K562 (cell line): Measurements from ENCODE around the gene DEPDC4. TPM values are rescaled to one million over a fixed set of nuclear protein-coding genes. Genes with fewer than 3 reads are reported as not detected.

Experiments
- DDX20 ChIP-seq: fragments of 450-650 bp; IDR thresholded peaks from 2 replicates; pipeline ENCODE4 v1.6.1; 2016; ENCODE audit warnings: missing genetic modification characterization, low read depth, mild to moderate bottlenecking, missing compliant biosample characterization, moderate library complexity
- FOXP1 ChIP-seq: sonication (generic); formaldehyde crosslinking; IDR thresholded peaks from 2 replicates; pipeline ENCODE4 v1.8.0; 2022; ENCODE audit warnings: mild to moderate bottlenecking, missing genetic modification reagents
- GATAD2B ChIP-seq: fragments of 450-650 bp; IDR thresholded peaks from 2 replicates; pipeline ENCODE4 v1.6.1; 2017; ENCODE audit warnings: mild to moderate bottlenecking, borderline replicate concordance
- HIVEP1 ChIP-seq: fragments of 250-450 bp; sonication (Bioruptor Pico); IDR thresholded peaks from 2 replicates; pipeline ENCODE4 v1.4.0; 2020; ENCODE audit warnings: mild to moderate bottlenecking
- KDM2B ChIP-seq: fragments of 250-450 bp; sonication (Bioruptor Pico); IDR thresholded peaks from 2 replicates; pipeline ENCODE4 v1.8.0; 2021; ENCODE audit warnings: mild to moderate bottlenecking, moderate library complexity
- NFRKB ChIP-seq: fragments of 450-650 bp; IDR thresholded peaks from 2 replicates; pipeline ENCODE4 v1.6.1; 2016; ENCODE audit warnings: low read depth
- NR2C2 ChIP-seq, 2 experiments: fragments of 200-800 bp in 1 of 2; sonication (Bioruptor generic) in 1 of 2; sonication (generic) in 1 of 2; formaldehyde crosslinking in 1 of 2; IDR thresholded peaks; 2 replicates each; pipeline versions ENCODE4 v1.6.1 to v1.8.0; 2016 to 2022; ENCODE audit warnings: mild to moderate bottlenecking in 1 of 2, missing compliant biosample characterization in 1 of 2, missing genetic modification characterization in 1 of 2, missing genetic modification reagents in 1 of 2
- PHTF2 ChIP-seq: fragments of 250-450 bp; sonication (Bioruptor Pico); IDR thresholded peaks from 2 replicates; pipeline ENCODE4 v1.5.0; 2021; ENCODE audit warnings: mild to moderate bottlenecking
- POLR2A ChIP-seq: fragments of 450-650 bp; conservative IDR thresholded peaks from 2 replicates; pipeline ENCODE4 v1.6.1; 2016
- POLR2AphosphoS5 ChIP-seq: IDR thresholded peaks from 2 replicates; pipeline ENCODE4 v1.6.1; 2011; ENCODE audit warnings: mild to moderate bottlenecking, low read depth, low read length, moderate library complexity; ENCODE audit not compliant: control insufficient read depth, insufficient read depth
- POU5F1 ChIP-seq: fragments of 150-350 bp; IDR thresholded peaks from 2 replicates; pipeline ENCODE4 v1.6.1; 2014; ENCODE audit warnings: borderline replicate concordance, low read length, low read depth, mild to moderate bottlenecking; ENCODE audit not compliant: partially characterized antibody
- RBFOX2 ChIP-seq: fragments of 200-400 bp; formaldehyde crosslinking; IDR thresholded peaks from 2 replicates; pipeline ENCODE4 v1.6.1; 2017; ENCODE audit warnings: low read depth, mild to moderate bottlenecking, low read length, moderate library complexity
- SAP30 ChIP-seq: fragments of 200-600 bp; sonication (generic); IDR thresholded peaks from 2 replicates; pipeline ENCODE4 v1.6.1; 2012; ENCODE audit warnings: borderline replicate concordance, low read depth, mild to moderate bottlenecking, moderate library complexity, low read length, control low read depth, inconsistent platforms; ENCODE audit not compliant: insufficient read depth, poor library complexity, severe bottlenecking
- ZNF217 ChIP-seq: sonication (generic); formaldehyde crosslinking; IDR thresholded peaks from 2 replicates; pipeline ENCODE4 v1.8.0; 2022; ENCODE audit warnings: mild to moderate bottlenecking, missing genetic modification reagents
- polyA plus RNA-seq, 8 experiments: library from polyadenylated mRNA; depleted of rRNA in 4 of 8; stranded (reverse) in 5 of 8; unstranded in 3 of 8; fragments of >200 nt; fragmentation: Nextera tagmentation in 2 of 8; fragmentation: Illumina TruSeq in 1 of 8; extraction: Ambion mirVana in 2 of 8; extraction: Trizol in 1 of 8; gene quantifications; 2 replicates each; pipeline versions ENCODE4 v1.2.1 to v1.2.3, GENCODE V29; 2011 to 2014; ENCODE audit warnings: inconsistent platforms in 1 of 8, missing spikeins in 1 of 8
- total RNA-seq, 7 experiments: library from RNA; depleted of rRNA in 6 of 7; stranded (reverse); fragments of >200 nt in 6 of 7; fragmentation: Illumina TruSeq in 2 of 7; extraction: Trizol in 2 of 7; gene quantifications; 2 replicates each; pipeline versions ENCODE4 v1.2.1 to v1.2.3, GENCODE V29; 2011 to 2021; ENCODE audit warnings: low replicate concordance in 1 of 7
- TF ChIP-seq, protein P1 (sequence below): fragments of 250-450 bp; sonication (Bioruptor Pico); IDR thresholded peaks from 2 replicates; pipeline ENCODE4 v1.4.0; 2020
- TF ChIP-seq, protein P2 (sequence below): conservative IDR thresholded peaks from 2 replicates; pipeline ENCODE4 v1.6.1; 2011; ENCODE audit warnings: low read depth, mild to moderate bottlenecking, low read length; ENCODE audit not compliant: control insufficient read depth
- TF ChIP-seq, protein P3 (sequence below): fragments of 250-450 bp; sonication (Bioruptor Pico); IDR thresholded peaks from 2 replicates; pipeline ENCODE4 v1.5.0; 2021; ENCODE audit warnings: mild to moderate bottlenecking, moderate library complexity

Gene DEPDC4
- total and polyA plus RNA-seq, 9 of the 15 experiments (the other 6 are each of a cell fraction or from before 2014, with no cell fraction given): 3.6 to 13.2 (median 7.4) TPM

DNA sequence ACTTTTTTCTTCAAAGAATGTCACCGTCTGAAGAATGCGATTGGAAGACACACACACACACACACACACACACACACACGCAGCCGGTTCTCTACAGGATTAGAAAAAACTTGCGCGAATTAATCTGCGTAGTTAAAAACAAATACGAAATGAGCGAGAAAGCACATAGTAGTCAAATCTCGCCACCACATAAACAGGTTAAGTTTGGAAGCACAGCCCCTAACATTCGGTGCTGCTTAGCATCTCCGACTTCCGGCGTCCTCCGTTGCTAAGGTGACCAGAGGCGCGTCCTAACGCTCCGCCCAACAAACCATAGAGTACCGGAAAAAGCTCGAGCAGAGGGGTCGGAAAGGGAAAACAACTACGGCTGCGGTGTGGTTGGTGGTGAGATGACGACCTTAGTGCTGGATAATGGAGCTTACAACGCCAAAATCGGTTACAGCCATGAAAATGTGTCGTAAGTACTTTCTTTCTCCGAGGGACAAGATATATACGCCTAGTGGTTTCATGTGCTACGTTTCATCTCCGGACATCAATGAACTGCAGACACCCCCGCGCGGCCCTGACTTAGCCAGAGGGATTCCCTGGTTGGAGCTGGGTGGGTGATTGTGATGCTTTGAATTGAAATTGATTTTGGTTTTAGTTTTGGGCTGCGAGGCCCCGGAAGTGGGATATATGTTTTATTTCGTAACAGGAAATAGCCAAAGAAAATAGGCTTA is 66.3 kb downstream of the DEPDC4 start, which contains the start of gene ACTR6 (continued):
- TF ChIP-seq RBFOX2 (peak; percentile 64), POLR2A (peak; percentile 82), DDX20 (tag) (no peak), POLR2AphosphoS5 (peak; percentile 85), PHTF2 (no peak), NR2C2 (CRISPR knock-in tag; IDR thresholded peaks at IDR 0.05) (no peak), NR2C2 (tag; IDR thresholded peaks at IDR 0.05) (peak; percentile 59), FOXP1 (CRISPR knock-in tag) (0 out of 2 replicates have a peak, but pooled peaks have one; percentile 53), SAP30 (peak; percentile 99), HIVEP1 (CRISPR knock-in tag) (no peak), ZNF217 (CRISPR knock-in tag) (no peak), KDM2B (CRISPR knock-in tag) (no peak), POU5F1 (no peak), GATAD2B (no peak), NFRKB (peak; percentile 65; the same call in 1 of the 2 replicates)
- TF ChIP-seq, protein P1, sequence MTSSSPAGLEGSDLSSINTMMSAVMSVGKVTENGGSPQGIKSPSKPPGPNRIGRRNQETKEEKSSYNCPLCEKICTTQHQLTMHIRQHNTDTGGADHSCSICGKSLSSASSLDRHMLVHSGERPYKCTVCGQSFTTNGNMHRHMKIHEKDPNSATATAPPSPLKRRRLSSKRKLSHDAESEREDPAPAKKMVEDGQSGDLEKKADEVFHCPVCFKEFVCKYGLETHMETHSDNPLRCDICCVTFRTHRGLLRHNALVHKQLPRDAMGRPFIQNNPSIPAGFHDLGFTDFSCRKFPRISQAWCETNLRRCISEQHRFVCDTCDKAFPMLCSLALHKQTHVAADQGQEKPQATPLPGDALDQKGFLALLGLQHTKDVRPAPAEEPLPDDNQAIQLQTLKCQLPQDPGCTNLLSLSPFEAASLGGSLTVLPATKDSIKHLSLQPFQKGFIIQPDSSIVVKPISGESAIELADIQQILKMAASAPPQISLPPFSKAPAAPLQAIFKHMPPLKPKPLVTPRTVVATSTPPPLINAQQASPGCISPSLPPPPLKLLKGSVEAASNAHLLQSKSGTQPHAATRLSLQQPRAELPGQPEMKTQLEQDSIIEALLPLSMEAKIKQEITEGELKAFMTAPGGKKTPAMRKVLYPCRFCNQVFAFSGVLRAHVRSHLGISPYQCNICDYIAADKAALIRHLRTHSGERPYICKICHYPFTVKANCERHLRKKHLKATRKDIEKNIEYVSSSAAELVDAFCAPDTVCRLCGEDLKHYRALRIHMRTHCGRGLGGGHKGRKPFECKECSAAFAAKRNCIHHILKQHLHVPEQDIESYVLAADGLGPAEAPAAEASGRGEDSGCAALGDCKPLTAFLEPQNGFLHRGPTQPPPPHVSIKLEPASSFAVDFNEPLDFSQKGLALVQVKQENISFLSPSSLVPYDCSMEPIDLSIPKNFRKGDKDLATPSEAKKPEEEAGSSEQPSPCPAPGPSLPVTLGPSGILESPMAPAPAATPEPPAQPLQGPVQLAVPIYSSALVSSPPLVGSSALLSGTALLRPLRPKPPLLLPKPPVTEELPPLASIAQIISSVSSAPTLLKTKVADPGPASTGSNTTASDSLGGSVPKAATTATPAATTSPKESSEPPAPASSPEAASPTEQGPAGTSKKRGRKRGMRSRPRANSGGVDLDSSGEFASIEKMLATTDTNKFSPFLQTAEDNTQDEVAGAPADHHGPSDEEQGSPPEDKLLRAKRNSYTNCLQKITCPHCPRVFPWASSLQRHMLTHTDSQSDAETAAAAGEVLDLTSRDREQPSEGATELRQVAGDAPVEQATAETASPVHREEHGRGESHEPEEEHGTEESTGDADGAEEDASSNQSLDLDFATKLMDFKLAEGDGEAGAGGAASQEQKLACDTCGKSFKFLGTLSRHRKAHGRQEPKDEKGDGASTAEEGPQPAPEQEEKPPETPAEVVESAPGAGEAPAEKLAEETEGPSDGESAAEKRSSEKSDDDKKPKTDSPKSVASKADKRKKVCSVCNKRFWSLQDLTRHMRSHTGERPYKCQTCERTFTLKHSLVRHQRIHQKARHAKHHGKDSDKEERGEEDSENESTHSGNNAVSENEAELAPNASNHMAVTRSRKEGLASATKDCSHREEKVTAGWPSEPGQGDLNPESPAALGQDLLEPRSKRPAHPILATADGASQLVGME (CRISPR knock-in tag): no peak
- TF ChIP-seq, protein P2, sequence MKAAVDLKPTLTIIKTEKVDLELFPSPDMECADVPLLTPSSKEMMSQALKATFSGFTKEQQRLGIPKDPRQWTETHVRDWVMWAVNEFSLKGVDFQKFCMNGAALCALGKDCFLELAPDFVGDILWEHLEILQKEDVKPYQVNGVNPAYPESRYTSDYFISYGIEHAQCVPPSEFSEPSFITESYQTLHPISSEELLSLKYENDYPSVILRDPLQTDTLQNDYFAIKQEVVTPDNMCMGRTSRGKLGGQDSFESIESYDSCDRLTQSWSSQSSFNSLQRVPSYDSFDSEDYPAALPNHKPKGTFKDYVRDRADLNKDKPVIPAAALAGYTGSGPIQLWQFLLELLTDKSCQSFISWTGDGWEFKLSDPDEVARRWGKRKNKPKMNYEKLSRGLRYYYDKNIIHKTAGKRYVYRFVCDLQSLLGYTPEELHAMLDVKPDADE: peak; percentile 91
- TF ChIP-seq, protein P3, sequence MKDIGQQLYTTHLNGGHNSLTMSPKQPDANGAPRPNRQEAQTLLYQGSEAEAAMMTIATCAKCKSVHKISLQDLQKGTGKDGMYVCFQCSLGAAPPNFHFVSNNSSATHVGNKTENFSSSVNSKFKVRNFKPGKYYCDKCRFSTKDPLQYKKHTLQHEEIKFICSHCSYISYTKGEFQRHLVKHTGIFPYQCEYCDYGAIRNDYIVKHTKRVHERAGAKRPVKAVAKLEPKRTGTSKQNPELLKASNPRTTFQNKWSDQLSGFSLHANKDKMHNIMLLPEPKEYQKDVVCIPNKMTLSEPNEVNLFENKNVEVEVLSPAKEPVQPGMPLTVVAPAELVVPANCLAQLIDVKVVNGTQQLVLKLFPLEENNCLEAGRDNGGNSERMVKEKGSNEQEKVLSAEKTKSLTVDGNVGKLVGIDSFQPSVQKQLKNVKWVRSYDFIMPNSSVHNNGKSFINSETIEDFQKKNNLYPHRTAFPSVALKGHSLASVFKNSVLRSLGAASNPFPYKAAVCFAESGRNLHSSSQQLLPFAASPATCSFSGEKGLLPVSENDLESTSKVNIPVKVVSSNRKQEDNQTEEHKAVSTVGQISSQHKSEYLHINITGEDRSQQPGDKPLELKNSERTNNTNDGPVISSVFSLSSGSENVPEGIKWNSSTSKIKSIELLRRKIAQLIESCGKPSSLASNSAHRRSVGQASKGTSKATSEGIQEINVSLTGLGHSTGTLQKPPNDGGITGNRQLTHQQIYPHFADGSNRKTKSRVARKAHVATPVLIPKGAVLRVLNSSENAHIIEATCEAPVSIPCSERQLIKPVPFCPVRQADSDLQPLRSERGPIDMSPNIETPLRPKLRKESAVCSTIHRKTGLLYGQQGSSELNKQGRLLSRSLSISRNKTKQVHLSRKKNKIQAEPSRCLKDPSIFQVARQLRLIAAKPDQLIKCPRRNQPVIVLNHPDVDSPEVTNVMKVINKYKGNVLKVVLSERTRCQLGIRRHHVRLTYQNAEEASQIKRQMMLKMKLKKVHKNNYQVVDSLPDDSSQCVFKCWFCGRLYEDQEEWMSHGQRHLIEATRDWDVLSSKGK (CRISPR knock-in tag): no peak
